Neuronal stem cell (in vitro differentiated cells): Measurements from ENCODE around the gene DYNLT3.

ENCODE experiments used
- DNase-seq: peaks from one replicate; pipeline ENCODE4 v3.0.0-alpha.2; 2013; ENCODE audit warnings: low spot score
- H2AFZ ChIP-seq: one replicate; pipeline ENCODE4 v1.6.1; 2013; ENCODE audit warnings: mild to moderate bottlenecking, low read length, inconsistent platforms
- H2AK5ac ChIP-seq: 2 replicates; pipeline ENCODE4 v1.6.1; 2013; ENCODE audit warnings: low read depth, mild to moderate bottlenecking, inconsistent platforms, low read length, moderate library complexity, mixed read lengths
- H2BK120ac ChIP-seq: 2 replicates; pipeline ENCODE4 v1.6.1; 2013; ENCODE audit warnings: low read depth, mild to moderate bottlenecking, inconsistent platforms, low read length, moderate library complexity, mixed read lengths
- H2BK12ac ChIP-seq: one replicate; pipeline ENCODE4 v1.6.1; 2013; ENCODE audit warnings: low read length, inconsistent platforms
- H2BK15ac ChIP-seq: 2 replicates; pipeline ENCODE4 v1.6.1; 2013; ENCODE audit warnings: mild to moderate bottlenecking, low read length, inconsistent platforms, mixed read lengths
- H2BK5ac ChIP-seq: one replicate; pipeline ENCODE4 v1.6.1; 2013; ENCODE audit warnings: inconsistent platforms, mild to moderate bottlenecking, low read length, moderate library complexity
- H3K14ac ChIP-seq: one replicate; pipeline ENCODE4 v1.6.1; 2013; ENCODE audit warnings: low read length, inconsistent platforms
- H3K18ac ChIP-seq: 2 replicates; pipeline ENCODE4 v1.6.1; 2013; ENCODE audit warnings: low read length, inconsistent platforms
- H3K23ac ChIP-seq: 2 replicates; pipeline ENCODE4 v1.6.1; 2013; ENCODE audit warnings: low read depth, mild to moderate bottlenecking, mixed read lengths, low read length, inconsistent platforms; ENCODE audit not compliant: poor library complexity
- H3K27ac ChIP-seq: replicated peaks from 3 replicates; pipeline ENCODE4 v1.5.1; 2013; ENCODE audit warnings: low read length, inconsistent platforms
- H3K27me3 ChIP-seq, 3 experiments: 2 replicates each; pipeline ENCODE4 v1.6.1; 2013; ENCODE audit warnings: low read length in 3 of 3, mild to moderate bottlenecking in 2 of 3, inconsistent platforms in 1 of 3, low read depth in 1 of 3, mixed read lengths in 1 of 3, moderate library complexity in 1 of 3; ENCODE audit not compliant: control insufficient read depth in 3 of 3, insufficient read depth in 3 of 3
- H3K36me3 ChIP-seq, 2 donors: replicated peaks in 1 of 2; 2 replicates each; pipeline ENCODE4 v1.6.1; 2013; ENCODE audit warnings: low read length in 2 of 2; ENCODE audit not compliant: control insufficient read depth in 2 of 2, insufficient read depth in 2 of 2
- H3K4ac ChIP-seq: 2 replicates; pipeline ENCODE4 v1.6.1; 2013; ENCODE audit warnings: inconsistent platforms, mild to moderate bottlenecking, low read length, moderate library complexity
- H3K4me1 ChIP-seq, 2 donors: 1 replicate in 1 of 2; 2 replicates in 1 of 2; pipeline ENCODE4 v1.6.1; 2013; ENCODE audit warnings: low read length in 2 of 2, low read depth in 1 of 2; ENCODE audit not compliant: control insufficient read depth in 2 of 2, insufficient read depth in 1 of 2
- H3K4me2 ChIP-seq: one replicate; pipeline ENCODE4 v1.6.1; 2013; ENCODE audit warnings: mild to moderate bottlenecking, low read length, inconsistent platforms; ENCODE audit not compliant: insufficient read depth, poor library complexity, severe bottlenecking
- H3K4me3 ChIP-seq, 2 donors: 2 replicates each; pipeline ENCODE4 v1.5.1; 2013; ENCODE audit warnings: low read length in 2 of 2, mild to moderate bottlenecking in 2 of 2, inconsistent platforms in 1 of 2, moderate library complexity in 1 of 2
- H3K79me1 ChIP-seq: one replicate; pipeline ENCODE4 v1.6.1; 2013; ENCODE audit warnings: low read depth, mild to moderate bottlenecking, inconsistent platforms, low read length, moderate library complexity
- H3K9ac ChIP-seq: one replicate; pipeline ENCODE4 v1.6.1; 2013; ENCODE audit warnings: mild to moderate bottlenecking, low read depth, low read length, inconsistent platforms; ENCODE audit not compliant: poor library complexity
- H3K9me3 ChIP-seq, 2 donors: replicated peaks in 1 of 2; 2 replicates each; pipeline versions ENCODE3 to v1.6.1; 2013; ENCODE audit warnings: low read length in 2 of 2, mild to moderate bottlenecking in 2 of 2, inconsistent platforms in 1 of 2, low read depth in 1 of 2, mixed read lengths in 1 of 2, moderate library complexity in 1 of 2; ENCODE audit not compliant: control insufficient read depth in 2 of 2, insufficient read depth in 1 of 2
- H4K8ac ChIP-seq: one replicate; pipeline ENCODE4 v1.6.1; 2013; ENCODE audit warnings: low read depth, mild to moderate bottlenecking, inconsistent platforms, low read length, moderate library complexity
- H4K91ac ChIP-seq: one replicate; pipeline ENCODE4 v1.6.1; 2013; ENCODE audit warnings: low read length, low read depth, mild to moderate bottlenecking, inconsistent platforms; ENCODE audit not compliant: poor library complexity
- WGBS, 2 donors: extraction: QIAGEN DNeasy Blood & Tissue Kit; methylation state at CpG; one replicate each; pipeline ENCODE4 v1.1.7; 2013; ENCODE audit warnings: missing lambda C conversion rate in 2 of 2, mixed read lengths in 1 of 2; ENCODE audit not compliant: insufficient read length in 2 of 2, insufficient replicate concordance in 1 of 2; ENCODE audit errors: extremely low coverage in 2 of 2; 5-methylcytosine and 5-hydroxymethylcytosine counted together

Gene DYNLT3

DNA sequence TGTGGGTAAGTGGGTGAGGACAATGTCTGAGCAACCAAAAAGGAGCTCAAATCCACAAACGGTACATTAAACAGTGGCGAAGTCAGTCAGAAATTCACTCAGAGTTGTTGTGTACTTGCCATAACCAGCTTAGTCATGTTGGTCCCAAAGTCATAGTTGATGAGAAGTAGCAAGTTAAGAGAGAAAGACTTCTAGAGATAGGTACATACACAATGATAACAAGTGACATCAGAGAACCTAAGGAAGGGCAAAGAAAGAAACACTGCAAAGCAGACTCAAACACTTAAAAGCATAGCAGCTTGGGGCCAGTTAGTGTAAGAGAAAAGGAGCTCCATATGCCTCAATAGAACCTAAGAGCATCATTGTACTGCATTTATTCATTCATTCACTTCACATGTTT is 30.2 kb downstream of the DYNLT3 start:
- Histone ChIP-seq H3K23ac (no peak overlapping the region), H2AK5ac (no peak overlapping the region), H3K4me3 (no peak overlapping the region), H4K8ac (no peak overlapping the region), H3K9me3 (no peaks in the 10 kb centered on the region), H3K79me1 (no peaks in the 10 kb centered on the region), H3K27ac (no peak overlapping the region), H2BK15ac (no peak overlapping the region), H3K4ac (no peak overlapping the region), H2AFZ (no peak overlapping the region), H4K91ac (no peak overlapping the region), H3K4me2 (no peak overlapping the region), H2BK5ac (no peak overlapping the region), H3K36me3 (no peaks in the 10 kb centered on the region), H3K9ac (no peak overlapping the region), H3K27me3 (peaks cover 0 to 8% (median 0%) of the 10 kb centered on the region in 3 experiments), H2BK12ac (no peak overlapping the region), H2BK120ac (no peak overlapping the region), H3K14ac (no peak overlapping the region), H3K4me1 (no peaks in the 10 kb centered on the region), H3K18ac (no peak overlapping the region)
- no peak for DNase-seq
- no CpG with 5 or more reads among the region's 2 CpGs for WGBS, 2 donors

DNA sequence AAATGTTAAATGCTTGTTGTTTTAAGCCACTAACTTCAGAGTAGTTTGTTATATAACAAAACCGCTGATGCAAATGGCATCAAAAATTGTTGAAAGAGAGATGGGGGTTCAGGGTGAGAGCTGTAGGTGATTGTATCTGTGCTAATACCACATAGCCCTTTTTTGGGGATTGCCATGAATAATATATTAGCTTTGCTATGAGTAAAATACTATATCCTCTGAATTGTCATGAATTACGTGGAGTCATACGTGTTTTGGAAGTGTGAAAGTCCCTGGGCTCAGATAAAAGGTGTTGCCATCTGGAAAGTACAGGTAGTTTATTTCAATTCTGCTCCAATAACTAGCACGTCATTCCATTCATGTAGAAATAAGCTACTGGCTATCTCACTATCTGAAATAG is 30.6 kb downstream of the DYNLT3 start:
- no peak overlapping the region for H2BK12ac ChIP-seq
- no peak overlapping the region for H3K4ac ChIP-seq
- no peak overlapping the region for H2AFZ ChIP-seq
- H3K79me1 ChIP-seq: no peaks in the 10 kb centered on the region
- H2BK120ac ChIP-seq: no peak overlapping the region
- H3K14ac ChIP-seq: no peak overlapping the region
- H3K23ac ChIP-seq: no peak overlapping the region
- H4K91ac ChIP-seq: no peak overlapping the region
- no peak overlapping the region for H3K27ac ChIP-seq
- H3K27me3 ChIP-seq: peaks cover 0 to 9% (median 0%) of the 10 kb centered on the region in 3 experiments
- DNase-seq: no peak
- H3K4me1 ChIP-seq: no peaks in the 10 kb centered on the region
- no peak overlapping the region for H4K8ac ChIP-seq
- H2AK5ac ChIP-seq: no peak overlapping the region
- H2BK5ac ChIP-seq: no peak overlapping the region
- H3K9me3 ChIP-seq: no peaks in the 10 kb centered on the region
- H3K36me3 ChIP-seq: no peaks in the 10 kb centered on the region
- H2BK15ac ChIP-seq: no peak overlapping the region
- H3K18ac ChIP-seq: no peak overlapping the region
- H3K4me2 ChIP-seq: no peak overlapping the region
- no CpG with 5 or more reads among the region's 4 CpGs for WGBS, 2 donors
- no peak overlapping the region for H3K9ac ChIP-seq
- H3K4me3 ChIP-seq: no peak overlapping the region

DNA sequence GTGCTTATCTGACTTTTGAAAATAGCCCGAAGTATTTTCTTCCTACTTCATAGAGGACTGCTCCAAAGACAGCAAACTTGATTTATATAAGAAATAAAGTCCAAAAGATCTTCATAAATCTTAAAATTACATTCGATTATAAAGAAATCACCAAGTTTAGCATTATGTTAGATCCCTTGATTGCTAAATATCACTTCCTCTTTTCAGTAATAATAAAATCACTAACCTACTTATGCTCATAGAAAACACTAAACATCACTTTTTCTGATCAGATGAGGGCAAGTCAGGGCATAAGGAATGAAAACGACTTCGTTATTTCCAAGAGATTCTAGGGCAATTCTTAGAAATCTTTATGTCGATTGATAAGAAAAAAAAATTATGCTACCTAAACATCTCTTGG is 32.0 kb downstream of the DYNLT3 start:
- Histone ChIP-seq H3K18ac (no peak overlapping the region), H3K9me3 (no peaks in the 10 kb centered on the region), H4K8ac (no peak overlapping the region), H3K4me2 (no peak overlapping the region), H3K14ac (no peak overlapping the region), H2BK12ac (no peak overlapping the region), H2AFZ (no peak overlapping the region), H3K27ac (no peak overlapping the region), H3K9ac (no peak overlapping the region), H3K4me1 (no peaks in the 10 kb centered on the region), H2BK15ac (no peak overlapping the region), H3K79me1 (no peaks in the 10 kb centered on the region), H2BK5ac (no peak overlapping the region), H4K91ac (no peak overlapping the region), H3K27me3 (peaks cover 0 to 11% (median 0%) of the 10 kb centered on the region in 3 experiments), H3K4me3 (no peak overlapping the region), H3K23ac (no peak overlapping the region), H3K4ac (no peak overlapping the region), H3K36me3 (no peaks in the 10 kb centered on the region), H2AK5ac (no peak overlapping the region), H2BK120ac (no peak overlapping the region)
- WGBS, 2 donors: no CpG with 5 or more reads among the region's 5 CpGs
- DNase-seq: no peak

DNA sequence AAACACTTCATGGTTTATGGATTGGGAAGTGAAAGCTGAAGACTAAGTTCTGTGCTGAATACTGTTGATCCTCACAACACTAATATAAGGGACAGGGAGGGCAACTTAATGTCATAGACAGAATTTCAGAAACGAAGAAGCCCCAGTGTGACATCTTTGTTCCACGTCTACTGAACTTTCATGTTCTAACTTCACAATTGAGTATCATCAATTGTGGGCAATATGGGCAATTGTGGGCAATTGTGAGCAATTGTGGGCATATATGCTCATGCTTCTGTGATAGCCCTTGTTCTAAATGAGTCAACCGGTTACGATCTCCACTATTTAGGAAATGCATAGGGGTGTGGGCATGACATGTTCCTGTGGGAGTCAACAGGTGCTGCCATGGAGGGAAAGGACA is 33.8 kb downstream of the DYNLT3 start:
- H3K27me3 ChIP-seq: peaks cover 0 to 11% (median 0%) of the 10 kb centered on the region in 3 experiments
- H2BK12ac ChIP-seq: no peak overlapping the region
- H3K4ac ChIP-seq: no peak overlapping the region
- no peak overlapping the region for H2BK5ac ChIP-seq
- no peaks in the 10 kb centered on the region for H3K36me3 ChIP-seq
- no peak overlapping the region for H2AFZ ChIP-seq
- H3K18ac ChIP-seq: no peak overlapping the region
- H2BK15ac ChIP-seq: no peak overlapping the region
- DNase-seq: no peak
- no peaks in the 10 kb centered on the region for H3K79me1 ChIP-seq
- no CpG with 5 or more reads among the region's 4 CpGs for WGBS, 2 donors
- no peaks in the 10 kb centered on the region for H3K4me1 ChIP-seq
- H3K9ac ChIP-seq: no peak overlapping the region
- no peak overlapping the region for H3K27ac ChIP-seq
- H2AK5ac ChIP-seq: no peak overlapping the region
- no peak overlapping the region for H4K8ac ChIP-seq
- no peak overlapping the region for H3K23ac ChIP-seq
- H3K4me2 ChIP-seq: no peak overlapping the region
- H4K91ac ChIP-seq: no peak overlapping the region
- no peak overlapping the region for H2BK120ac ChIP-seq
- no peak overlapping the region for H3K4me3 ChIP-seq
- H3K9me3 ChIP-seq: no peaks in the 10 kb centered on the region
- H3K14ac ChIP-seq: no peak overlapping the region
